Ascending aorta (tissue), 2 donors: ENCODE results near the gene PSG7. TPM values are rescaled to one million over a fixed set of nuclear protein-coding genes. Genes with fewer than 3 reads are reported as not detected.
"Not testable (repeated sequence)": the region's sequence is repeated elsewhere in the genome, so short reads cannot be mapped to it uniquely, and the experiment has no call there.

Source experiments
- DNase-seq, 2 donors: peaks; one replicate each; pipeline ENCODE4 v3.0.0-alpha.2; 2019; ENCODE audit warnings: low spot score in 2 of 2
- H3K27ac ChIP-seq, 2 donors: fragments of 200-600 bp; sonication (generic); one replicate each; pipeline ENCODE4 v1.5.1; 2016 to 2017; ENCODE audit warnings: mild to moderate bottlenecking in 1 of 2
- H3K27me3 ChIP-seq: fragments of 200-600 bp; sonication (generic); one replicate; pipeline ENCODE4 v1.5.1; 2017
- H3K36me3 ChIP-seq, 2 donors: fragments of 200-600 bp; sonication (generic); one replicate each; pipeline ENCODE4 v1.5.1; 2016
- H3K4me1 ChIP-seq, 2 donors: fragments of 200-600 bp; sonication (generic); one replicate each; pipeline ENCODE4 v1.5.1; 2016 to 2017; ENCODE audit warnings: mild to moderate bottlenecking in 1 of 2
- H3K4me3 ChIP-seq, 2 donors: fragments of 200-600 bp; sonication (generic); one replicate each; pipeline ENCODE4 v1.5.1; 2016 to 2017; ENCODE audit warnings: mild to moderate bottlenecking in 1 of 2
- H3K9me3 ChIP-seq, 2 donors: fragments of 200-600 bp; sonication (generic); one replicate each; pipeline ENCODE4 v1.5.1; 2016
- intact Hi-C: fragments of 100-400 bp; cut with DNase I; formaldehyde crosslinking; loops from one replicate; pipeline ENCODE4 v1.15.1; 2023
- total RNA-seq: library from RNA; depleted of rRNA; stranded (reverse); fragments of >200 nt; gene quantifications from one replicate; pipeline ENCODE4 v1.1.0, GENCODE V29; 2016
- TF ChIP-seq, protein P1 (sequence below), 3 experiments: fragments of 200-600 bp in 2 of 3; fragments of 450-650 bp in 1 of 3; sonication (generic) in 2 of 3; IDR thresholded peaks; one replicate each; pipeline ENCODE4 v1.5.1; 2016 to 2019; ENCODE audit warnings: antibody characterized with exemption in 3 of 3, mild to moderate bottlenecking in 1 of 3, moderate library complexity in 1 of 3

The PSG7 gene
- total RNA-seq, 1 donor from 2014 or later, result not detected

DNA sequence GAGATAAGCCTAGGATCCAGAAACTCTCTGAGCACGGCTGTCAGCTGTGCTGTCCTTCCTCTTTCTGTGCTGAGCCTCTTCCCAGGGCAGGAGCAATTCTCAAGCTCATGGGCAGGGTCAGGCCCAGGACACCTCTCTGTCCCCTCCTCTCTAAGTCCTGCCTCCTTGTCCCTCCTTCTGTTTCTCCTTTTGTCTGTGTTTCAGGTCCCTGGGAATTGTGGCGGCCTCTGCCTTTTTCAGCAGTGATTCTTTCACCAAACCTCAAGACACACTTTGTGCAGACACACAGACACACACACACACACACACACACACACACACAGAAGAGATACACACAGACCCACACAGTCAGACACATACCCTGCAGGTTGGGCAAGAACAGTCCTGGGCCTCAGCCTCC is 57.4 kb downstream of the PSG7 start, which contains the start of gene PSG1:
Gene PSG1, minus strand, starts transcription at position 101 of the 400 bp plus-strand sequence. CDS start 132 bp downstream, outside the sequence.
- H3K4me1 ChIP-seq, result no peaks in the 10 kb centered on the region
- no peaks in the 10 kb centered on the region for H3K27me3 ChIP-seq
- no peak within 1 kb of the TSS for H3K27ac ChIP-seq
- TF ChIP-seq, protein P1, sequence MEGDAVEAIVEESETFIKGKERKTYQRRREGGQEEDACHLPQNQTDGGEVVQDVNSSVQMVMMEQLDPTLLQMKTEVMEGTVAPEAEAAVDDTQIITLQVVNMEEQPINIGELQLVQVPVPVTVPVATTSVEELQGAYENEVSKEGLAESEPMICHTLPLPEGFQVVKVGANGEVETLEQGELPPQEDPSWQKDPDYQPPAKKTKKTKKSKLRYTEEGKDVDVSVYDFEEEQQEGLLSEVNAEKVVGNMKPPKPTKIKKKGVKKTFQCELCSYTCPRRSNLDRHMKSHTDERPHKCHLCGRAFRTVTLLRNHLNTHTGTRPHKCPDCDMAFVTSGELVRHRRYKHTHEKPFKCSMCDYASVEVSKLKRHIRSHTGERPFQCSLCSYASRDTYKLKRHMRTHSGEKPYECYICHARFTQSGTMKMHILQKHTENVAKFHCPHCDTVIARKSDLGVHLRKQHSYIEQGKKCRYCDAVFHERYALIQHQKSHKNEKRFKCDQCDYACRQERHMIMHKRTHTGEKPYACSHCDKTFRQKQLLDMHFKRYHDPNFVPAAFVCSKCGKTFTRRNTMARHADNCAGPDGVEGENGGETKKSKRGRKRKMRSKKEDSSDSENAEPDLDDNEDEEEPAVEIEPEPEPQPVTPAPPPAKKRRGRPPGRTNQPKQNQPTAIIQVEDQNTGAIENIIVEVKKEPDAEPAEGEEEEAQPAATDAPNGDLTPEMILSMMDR (IDR thresholded peaks at IDR 0.05), result no peak
- no peaks in the 10 kb centered on the region for H3K9me3 ChIP-seq
- DNase-seq, result no peak
- intact Hi-C loops, result no loop called here
- H3K4me3 ChIP-seq, result no peak within 1 kb of the TSS
- H3K36me3 ChIP-seq, result no peaks in the 10 kb centered on the region

DNA sequence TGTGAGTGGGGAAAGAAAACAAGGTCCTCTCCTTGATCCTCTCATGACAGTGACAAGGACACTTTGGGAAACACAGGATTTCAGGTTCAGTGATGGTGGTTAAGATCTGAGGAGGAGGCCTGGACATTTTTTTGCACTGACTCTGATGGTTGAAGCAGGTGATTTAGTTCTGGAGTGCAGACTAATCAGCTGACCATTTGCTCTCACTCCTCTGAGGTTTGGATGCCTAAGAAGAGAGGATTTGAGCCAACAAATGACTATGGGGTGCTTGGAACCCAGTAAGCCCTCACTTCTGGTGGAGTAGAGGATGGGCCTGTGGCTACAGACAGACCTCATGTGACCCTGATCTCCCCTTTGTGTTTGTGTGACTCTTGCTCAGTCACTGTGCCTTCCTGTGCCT is 60.4 kb downstream of the PSG7 start:
- intact Hi-C loops, H3K4me3 ChIP-seq, H3K9me3 ChIP-seq, H3K36me3 ChIP-seq, DNase-seq, H3K4me1 ChIP-seq, H3K27ac ChIP-seq, H3K27me3 ChIP-seq: not testable (repeated sequence)

DNA sequence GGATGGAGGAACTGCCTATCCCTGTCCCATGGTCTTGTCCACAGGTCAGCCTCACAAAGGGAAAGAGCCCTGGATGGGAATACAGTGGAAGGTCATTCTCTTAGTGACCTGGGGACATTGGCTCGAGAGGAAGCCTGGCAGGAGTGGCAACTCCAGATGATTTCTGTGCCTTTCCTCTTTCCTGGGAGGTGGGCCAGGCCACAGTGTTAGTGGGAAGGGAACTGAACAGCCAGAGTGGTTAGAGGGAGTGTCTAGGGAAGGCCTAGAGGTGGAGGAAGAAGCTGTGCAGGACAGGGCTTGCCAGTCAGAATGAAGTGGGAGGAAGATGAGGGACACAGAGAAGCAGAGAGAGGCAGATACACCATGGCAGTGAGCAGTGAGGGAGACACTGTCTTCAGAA is 61.1 kb downstream of the PSG7 start:
- H3K27me3 ChIP-seq, H3K4me1 ChIP-seq, H3K27ac ChIP-seq, H3K9me3 ChIP-seq, DNase-seq, intact Hi-C loops, H3K4me3 ChIP-seq, H3K36me3 ChIP-seq: not testable (repeated sequence)

DNA sequence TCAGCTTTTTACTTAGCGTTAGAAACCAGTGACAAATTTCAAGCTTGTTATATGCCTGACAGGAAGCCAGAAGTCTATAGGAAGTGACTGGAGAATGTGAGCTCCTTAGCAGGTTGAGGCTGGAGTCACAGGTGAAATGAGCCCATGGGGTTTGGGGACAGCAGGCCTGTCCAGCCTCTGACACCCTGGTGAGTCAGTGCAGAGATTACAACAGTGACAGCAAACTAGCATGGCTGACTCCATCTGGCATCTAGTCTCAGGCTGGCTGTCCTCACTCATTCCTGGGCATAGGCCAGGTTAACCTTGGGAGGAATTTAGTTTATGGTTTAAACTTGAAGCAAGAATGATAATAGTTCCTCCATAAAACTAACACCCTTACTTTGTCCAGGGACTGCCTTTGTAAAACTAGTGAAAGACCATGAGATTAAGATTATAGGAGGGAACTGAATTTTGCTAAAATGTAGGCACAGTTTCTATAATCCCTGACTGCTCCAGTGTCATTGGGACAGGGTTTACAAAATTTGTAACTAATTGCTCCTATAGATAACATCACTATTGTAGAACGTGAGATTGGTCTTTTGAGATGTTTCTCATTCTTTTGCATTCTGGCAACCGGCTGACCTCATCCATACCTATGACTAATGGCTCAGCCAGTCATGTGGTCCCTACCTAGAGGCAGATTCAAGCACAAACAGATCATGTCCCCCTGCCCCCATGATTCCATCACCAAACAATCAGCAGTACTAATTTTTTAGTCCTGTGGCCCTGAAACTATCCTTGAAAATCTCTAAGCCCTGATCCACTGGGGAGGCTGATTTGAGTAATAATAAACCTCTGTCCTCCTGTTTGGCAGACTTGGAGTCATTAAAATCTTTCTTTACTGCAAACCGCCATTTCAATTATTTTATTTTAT is 61.9 kb downstream of the PSG7 start:
- peak overlapping the region in 1 of 2 donors; percentile 3 for H3K27ac ChIP-seq
- H3K27me3 ChIP-seq, H3K4me3 ChIP-seq, H3K36me3 ChIP-seq, intact Hi-C loops, H3K4me1 ChIP-seq, DNase-seq, H3K9me3 ChIP-seq: not testable (repeated sequence)

DNA sequence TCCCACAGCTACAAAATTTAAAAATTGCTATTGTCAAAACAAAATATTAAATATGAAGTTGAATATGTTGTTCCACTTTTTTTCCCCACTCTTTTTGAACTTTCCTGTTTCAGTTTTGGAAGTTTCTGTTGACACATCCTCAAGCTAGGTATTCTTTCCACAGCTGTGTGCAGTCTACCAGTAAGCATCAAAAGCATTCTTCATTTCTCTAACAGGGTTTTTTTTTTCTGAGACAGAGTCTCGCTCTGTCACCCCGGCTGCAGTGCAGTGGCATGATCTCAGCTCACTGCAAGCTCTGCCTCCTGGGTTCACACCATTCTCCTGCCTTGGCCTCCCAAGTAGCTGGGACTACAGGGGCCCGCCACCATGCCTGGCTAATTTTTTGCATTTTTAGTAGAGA is 62.9 kb downstream of the PSG7 start:
- H3K9me3 ChIP-seq, H3K27ac ChIP-seq, DNase-seq, H3K36me3 ChIP-seq, H3K27me3 ChIP-seq, intact Hi-C loops, H3K4me1 ChIP-seq, H3K4me3 ChIP-seq: not testable (repeated sequence)

Other genes starting within 250 kb of the PSG7 start
- gene PSG3, start 196.7 kb downstream of the PSG7 start, total RNA-seq, result not detected
- not detected for gene PSG8, start 171.5 kb downstream of the PSG7 start, total RNA-seq
- not detected for gene PSG1, start 57.5 kb downstream of the PSG7 start, total RNA-seq
- gene PSG6, start 19.3 kb downstream of the PSG7 start, total RNA-seq, result not detected
- gene PSG11, start 89.3 kb upstream of the PSG7 start, total RNA-seq, result not detected
- not detected for gene PSG2, start 145.5 kb upstream of the PSG7 start, total RNA-seq
- not detected for gene PSG5, start 249.3 kb upstream of the PSG7 start, total RNA-seq